ENCODE measurements around the gene FBXL13.

DNA sequence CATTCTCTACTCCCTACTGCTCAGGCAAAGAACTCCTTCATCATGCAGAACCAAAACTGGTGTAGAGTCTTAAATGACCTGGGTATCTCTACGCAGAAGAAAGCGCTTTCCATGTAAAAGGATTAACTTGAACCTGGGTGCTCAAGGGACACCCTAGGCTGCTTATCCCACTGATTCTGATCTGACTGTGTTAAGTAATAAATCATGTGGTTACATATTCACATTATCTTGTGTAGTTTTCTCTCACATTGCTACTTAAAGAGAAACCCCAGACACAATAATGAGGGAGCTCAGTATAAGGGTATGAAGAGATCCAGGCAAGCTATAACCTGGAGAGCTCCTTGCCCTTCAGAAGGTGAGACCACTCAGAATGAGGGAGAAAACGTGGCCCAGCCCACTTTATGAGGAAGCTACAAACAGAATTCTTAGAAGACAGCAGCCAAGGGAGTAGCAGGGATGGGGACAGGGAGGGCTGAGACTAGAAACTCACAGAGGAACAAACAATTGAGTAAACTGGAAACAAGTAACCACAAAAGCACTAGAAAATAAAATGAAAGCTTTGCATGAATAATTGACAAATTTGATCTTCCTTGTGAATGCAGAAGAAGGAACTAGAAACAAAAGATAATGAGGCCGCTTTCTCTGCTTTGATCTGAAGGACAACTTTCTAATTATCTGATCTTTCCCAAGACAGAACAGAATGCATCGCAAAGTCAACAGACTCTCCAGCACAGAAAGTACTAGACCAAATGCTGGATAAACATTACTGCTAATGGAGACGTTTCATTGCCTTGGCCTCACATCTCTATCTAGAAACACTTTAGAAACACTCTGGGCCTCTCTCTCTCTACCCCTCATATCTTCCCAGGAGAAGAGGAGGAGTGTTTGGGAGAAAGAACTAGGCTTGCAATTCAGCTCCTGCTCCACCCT lies 85.7 kb downstream of the FBXL13 start:
- TF ChIP-seq EZH2phosphoT487 (IDR thresholded peaks at IDR 0.05; ENCODE audit: insufficient read depth, low read depth) = no peak
- TF ChIP-seq EZH2 (IDR thresholded peaks at IDR 0.05; ENCODE audit: insufficient read depth, poor library complexity, severe bottlenecking) = no peak

All from GM23248 (cell line).